C4-2B (cell line): ENCODE measurements around the gene PTPRN2.

Experiments used
- ZFX ChIP-seq: fragments of 450-650 bp; IDR thresholded peaks from 2 replicates; pipeline ENCODE4 v1.6.1; 2017
- TF ChIP-seq, protein P1 (sequence below): fragments of 450-650 bp; conservative IDR thresholded peaks from 2 replicates; pipeline ENCODE4 v1.5.1; 2017; ENCODE audit warnings: mild to moderate bottlenecking

- TF ChIP-seq, protein P1, sequence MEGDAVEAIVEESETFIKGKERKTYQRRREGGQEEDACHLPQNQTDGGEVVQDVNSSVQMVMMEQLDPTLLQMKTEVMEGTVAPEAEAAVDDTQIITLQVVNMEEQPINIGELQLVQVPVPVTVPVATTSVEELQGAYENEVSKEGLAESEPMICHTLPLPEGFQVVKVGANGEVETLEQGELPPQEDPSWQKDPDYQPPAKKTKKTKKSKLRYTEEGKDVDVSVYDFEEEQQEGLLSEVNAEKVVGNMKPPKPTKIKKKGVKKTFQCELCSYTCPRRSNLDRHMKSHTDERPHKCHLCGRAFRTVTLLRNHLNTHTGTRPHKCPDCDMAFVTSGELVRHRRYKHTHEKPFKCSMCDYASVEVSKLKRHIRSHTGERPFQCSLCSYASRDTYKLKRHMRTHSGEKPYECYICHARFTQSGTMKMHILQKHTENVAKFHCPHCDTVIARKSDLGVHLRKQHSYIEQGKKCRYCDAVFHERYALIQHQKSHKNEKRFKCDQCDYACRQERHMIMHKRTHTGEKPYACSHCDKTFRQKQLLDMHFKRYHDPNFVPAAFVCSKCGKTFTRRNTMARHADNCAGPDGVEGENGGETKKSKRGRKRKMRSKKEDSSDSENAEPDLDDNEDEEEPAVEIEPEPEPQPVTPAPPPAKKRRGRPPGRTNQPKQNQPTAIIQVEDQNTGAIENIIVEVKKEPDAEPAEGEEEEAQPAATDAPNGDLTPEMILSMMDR, result no peak
- TF ChIP-seq ZFX, result no peak
These were observed 944.1 kb downstream of the PTPRN2 start for GRCh38 chr7:157643525-157643970.
